ENCODE measurements around the gene FBXO34. TPM values are rescaled to one million over a fixed set of nuclear protein-coding genes. Genes with fewer than 3 reads are reported as not detected.

FBXO34 gene
- total RNA-seq, 2 donors from 2014 or later, result 16.0 to 21.6 TPM

- Histone ChIP-seq H3K27ac (peak overlapping the region in 1 of 2 donors; percentile 33), H3K4me1 (ENCODE audit: control insufficient read depth in 1 of 2, low read depth in 2 of 2) (peaks cover 5 to 10% of the 10 kb centered on the region in 2 donors), H3K27me3 (replicated peaks; ENCODE audit: insufficient read depth) (no peaks in the 10 kb centered on the region), H3K4me3 (no peak overlapping the region), H3K9me3 (no peaks in the 10 kb centered on the region), H3K36me3 (peaks cover 17% of the 10 kb centered on the region)
- DNase-seq (ENCODE audit: low spot score) (no peak), ATAC-seq (ENCODE audit: insufficient number of reproducible peaks, low FRiP score, low read depth) (peak; percentile 25)
- no peak for TF ChIP-seq CTCF (IDR thresholded peaks at IDR 0.05)
These were observed 118.1 kb downstream of the FBXO34 start for GRCh38 chr14:55389330-55389729.

- peak overlapping the region; percentile 30 for H3K4me3 ChIP-seq
- H3K4me1 ChIP-seq (ENCODE audit: control insufficient read depth in 1 of 2, low read depth in 2 of 2), result peaks cover 30 to 38% of the 10 kb centered on the region in 2 donors
- no peak for TF ChIP-seq CTCF (IDR thresholded peaks at IDR 0.05)
- peak; percentile 38 for DNase-seq (ENCODE audit: low spot score)
- ATAC-seq (ENCODE audit: insufficient number of reproducible peaks, low FRiP score, low read depth), result peak; percentile 100
- peaks cover 11% of the 10 kb centered on the region for H3K36me3 ChIP-seq
- H3K9me3 ChIP-seq, result no peaks in the 10 kb centered on the region
- H3K27ac ChIP-seq, result peak overlapping the region; percentile 68 to 74
- no peaks in the 10 kb centered on the region for H3K27me3 ChIP-seq (replicated peaks; ENCODE audit: insufficient read depth)
These were observed 127.5 kb downstream of the FBXO34 start for GRCh38 chr14:55398679-55399078.

GRCh38 chr14:55399183-55399582, 128.0 kb downstream of the FBXO34 start:
- ATAC-seq (ENCODE audit: insufficient number of reproducible peaks, low FRiP score, low read depth) (no peak), DNase-seq (ENCODE audit: low spot score) (no peak)
- H3K36me3 ChIP-seq, result peaks cover 8% of the 10 kb centered on the region
- H3K27ac ChIP-seq, result peak overlapping the region; percentile 68 to 71
- H3K4me1 ChIP-seq (ENCODE audit: control insufficient read depth in 1 of 2, low read depth in 2 of 2), result peaks cover 34 to 38% of the 10 kb centered on the region in 2 donors
- TF ChIP-seq CTCF (IDR thresholded peaks at IDR 0.05), result no peak
- H3K27me3 ChIP-seq (replicated peaks; ENCODE audit: insufficient read depth), result no peaks in the 10 kb centered on the region
- H3K9me3 ChIP-seq, result no peaks in the 10 kb centered on the region
- H3K4me3 ChIP-seq, result peak overlapping the region; percentile 17

- ATAC-seq (ENCODE audit: insufficient number of reproducible peaks, low FRiP score, low read depth), result no peak
These were observed 128.6 kb downstream of the FBXO34 start for GRCh38 chr14:55399852-55400251.

GRCh38 chr14:55401751-55402150, 130.5 kb downstream of the FBXO34 start:
- no peaks in the 10 kb centered on the region for H3K36me3 ChIP-seq
- no peak overlapping the region for H3K4me3 ChIP-seq
- peaks cover 43 to 49% of the 10 kb centered on the region in 2 donors for H3K4me1 ChIP-seq (ENCODE audit: control insufficient read depth in 1 of 2, low read depth in 2 of 2)
- no peak for ATAC-seq (ENCODE audit: insufficient number of reproducible peaks, low FRiP score, low read depth)
- no peak for DNase-seq (ENCODE audit: low spot score)
- no peaks in the 10 kb centered on the region for H3K27me3 ChIP-seq (replicated peaks; ENCODE audit: insufficient read depth)
- H3K27ac ChIP-seq, result peak overlapping the region in 1 of 2 donors; percentile 22
- no peak for TF ChIP-seq CTCF (IDR thresholded peaks at IDR 0.05)
- no peaks in the 10 kb centered on the region for H3K9me3 ChIP-seq

More at GRCh38 chr14:55399852-55400251, 128.6 kb downstream of the FBXO34 start:
- H3K27me3 ChIP-seq (replicated peaks; ENCODE audit: insufficient read depth), result no peaks in the 10 kb centered on the region
- peak overlapping the region; percentile 68 to 71 for H3K27ac ChIP-seq
- H3K4me1 ChIP-seq (ENCODE audit: control insufficient read depth in 1 of 2, low read depth in 2 of 2), result peaks cover 40 to 42% of the 10 kb centered on the region in 2 donors
- no peak for DNase-seq (ENCODE audit: low spot score)
- no peak overlapping the region for H3K4me3 ChIP-seq
- TF ChIP-seq CTCF (IDR thresholded peaks at IDR 0.05), result no peak
- H3K36me3 ChIP-seq, result peaks cover 3% of the 10 kb centered on the region
- no peaks in the 10 kb centered on the region for H3K9me3 ChIP-seq

Other genes starting within 250 kb of the FBXO34 start
- gene WDHD1, start 244.3 kb upstream of the FBXO34 start, total RNA-seq, result 1 to 10 TPM in 1 of 2 donors, under 1 TPM in 1; 0.14 to 1.8 TPM
- 10 to 100 TPM; 18.3 to 31.0 TPM for gene SOCS4, start 244.2 kb upstream of the FBXO34 start, total RNA-seq
- 100 to 1,000 TPM in 1 of 2 donors, 10 to 100 TPM in 1; 57.0 to 113 TPM for gene MAPK1IP1L, start 219.8 kb upstream of the FBXO34 start, total RNA-seq
- 100 to 1,000 TPM; 195 to 237 TPM for gene LGALS3, start 142.2 kb upstream of the FBXO34 start, total RNA-seq
- under 1 TPM in 1 of 2 donors, not detected in 1; 0.14 TPM for gene DLGAP5, start 79.8 kb upstream of the FBXO34 start, total RNA-seq
- 10 to 100 TPM; 19.5 to 26.0 TPM for gene ATG14, start 140.4 kb downstream of the FBXO34 start, total RNA-seq
- gene TBPL2, start 169.2 kb downstream of the FBXO34 start, total RNA-seq, result not detected